Amygdala (tissue), 56 donors: Measurements from ENCODE around the gene SH3BP5.
A peak's percentile ranks its signal among the peaks of the same experiment; 100 is the strongest.

Source experiments
- DNase-seq, 56 donors: peaks; one replicate each; lab custom pipeline; 2025; lab: John Stamatoyannopoulos, UW

SH3BP5 gene

DNA sequence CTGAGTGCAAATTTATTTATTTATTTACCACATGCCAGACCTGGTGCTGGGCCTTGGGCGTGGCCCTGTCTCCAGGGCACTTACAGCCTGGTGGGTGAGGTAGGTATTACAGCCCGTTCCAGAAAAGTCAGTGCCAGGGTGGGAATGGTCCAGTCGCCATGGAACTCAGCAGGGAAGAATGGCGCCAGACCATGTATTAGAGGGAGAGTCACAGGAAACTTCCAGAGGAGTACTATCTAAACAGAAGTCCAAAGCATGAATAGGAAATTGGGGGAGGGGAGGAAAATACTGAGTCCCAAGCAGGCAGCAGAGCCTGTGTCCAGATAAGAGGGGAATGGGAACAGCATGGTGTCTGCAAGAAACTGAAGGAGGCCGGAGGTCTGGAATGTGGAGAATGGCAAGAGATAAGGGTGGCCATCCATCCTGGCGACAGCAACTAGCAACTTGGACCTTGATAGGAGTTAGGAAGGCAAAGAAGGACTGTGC is 27.0 kb downstream of the SH3BP5 start:
- no peak for DNase-seq

DNA sequence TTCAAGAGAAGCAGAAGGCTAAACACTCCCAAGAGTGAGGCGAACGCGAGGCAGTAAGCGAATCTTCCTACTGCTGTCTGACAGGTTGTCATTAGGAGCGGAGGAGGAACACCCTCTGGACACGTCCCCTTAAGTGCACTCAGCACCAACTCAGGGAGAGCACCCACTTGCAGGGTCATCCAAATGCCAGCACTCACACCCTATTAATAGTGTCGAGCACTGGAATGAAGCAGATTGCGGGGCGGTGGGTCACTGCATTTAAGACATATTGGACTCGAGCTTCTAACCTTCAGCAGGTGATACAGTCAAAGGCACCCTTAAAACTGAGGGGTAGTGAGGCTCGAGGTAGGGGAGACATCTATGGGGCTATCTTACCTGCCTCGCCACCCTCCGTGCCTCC is 28.7 kb downstream of the SH3BP5 start:
- no peak for DNase-seq

DNA sequence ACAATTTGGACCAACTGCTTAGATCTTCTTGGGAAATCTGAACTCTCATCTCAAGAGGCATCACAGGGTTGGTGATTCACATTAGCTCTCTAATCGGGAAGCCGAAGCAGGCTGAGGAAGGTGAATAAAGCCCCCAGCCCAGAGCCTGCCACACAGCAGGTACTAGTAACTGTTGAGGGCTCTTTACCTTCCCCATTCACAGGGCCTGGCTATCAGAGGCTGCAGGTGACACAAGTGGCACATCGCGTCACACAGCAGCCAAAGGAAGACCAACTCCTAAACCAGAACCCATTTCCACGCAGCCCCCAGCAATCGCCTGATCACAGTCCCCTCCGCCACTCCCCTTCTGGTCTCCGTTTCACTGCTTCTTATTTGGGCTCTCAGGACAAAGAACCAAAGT is 29.2 kb downstream of the SH3BP5 start:
- DNase-seq, result no peak

DNA sequence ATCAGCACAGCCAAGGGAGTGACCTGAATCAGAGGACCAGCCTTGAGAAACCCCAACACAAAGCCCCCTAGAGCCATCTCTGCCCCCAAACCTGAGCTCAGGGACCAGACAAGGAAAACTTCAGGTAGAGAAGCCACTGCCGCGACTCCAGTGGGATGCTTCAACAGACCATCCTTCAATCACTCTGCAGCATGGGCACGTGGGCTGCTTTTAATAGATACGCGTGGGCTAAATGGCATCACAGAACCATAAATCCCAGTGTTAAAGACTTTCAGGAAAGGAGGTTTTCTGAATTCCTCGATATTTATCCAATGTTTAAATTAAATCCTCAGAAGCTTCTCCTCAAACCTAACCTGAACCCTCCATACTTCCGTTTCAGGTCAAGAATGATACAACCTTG is 30.6 kb downstream of the SH3BP5 start:
- DNase-seq, result peak in 1 of 56 donors; percentile 17

DNA sequence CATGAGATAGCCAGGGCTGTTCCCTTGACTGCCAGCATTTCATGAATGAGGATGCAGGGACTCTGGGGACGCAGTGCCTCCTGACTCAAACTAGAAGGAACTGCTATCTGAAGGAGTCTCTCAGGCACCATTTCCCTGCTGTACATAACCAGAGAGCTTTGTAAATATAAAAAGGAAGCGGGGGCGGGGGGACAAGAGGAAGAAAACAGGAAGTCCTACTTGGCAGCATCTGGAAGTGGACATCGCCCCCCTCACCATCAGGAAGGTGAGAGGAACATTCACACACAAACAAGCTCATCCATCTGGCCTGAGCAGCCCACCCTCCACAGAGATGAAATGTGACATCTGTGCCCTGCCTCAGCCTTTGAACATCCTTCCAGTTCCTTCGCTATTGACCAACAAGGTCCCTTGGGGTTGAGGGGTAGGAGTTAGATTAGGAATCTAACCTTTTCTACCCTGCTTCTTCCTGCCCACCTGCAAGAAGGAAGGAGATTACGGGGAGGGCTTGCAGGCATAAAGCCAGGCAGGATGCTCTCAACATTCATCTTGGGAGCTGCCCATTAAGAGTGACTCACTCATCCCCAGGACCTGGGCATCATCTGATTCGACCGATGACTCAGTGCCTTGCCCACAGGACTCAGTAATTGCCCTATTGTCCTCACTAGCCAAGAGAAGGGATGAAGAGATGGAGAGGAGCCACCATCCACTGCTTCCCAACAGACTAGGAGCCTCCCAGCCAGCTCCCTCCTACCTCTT is 31.9 kb downstream of the SH3BP5 start:
- DNase-seq, result peak in 1 of 56 donors; percentile 42

DNA sequence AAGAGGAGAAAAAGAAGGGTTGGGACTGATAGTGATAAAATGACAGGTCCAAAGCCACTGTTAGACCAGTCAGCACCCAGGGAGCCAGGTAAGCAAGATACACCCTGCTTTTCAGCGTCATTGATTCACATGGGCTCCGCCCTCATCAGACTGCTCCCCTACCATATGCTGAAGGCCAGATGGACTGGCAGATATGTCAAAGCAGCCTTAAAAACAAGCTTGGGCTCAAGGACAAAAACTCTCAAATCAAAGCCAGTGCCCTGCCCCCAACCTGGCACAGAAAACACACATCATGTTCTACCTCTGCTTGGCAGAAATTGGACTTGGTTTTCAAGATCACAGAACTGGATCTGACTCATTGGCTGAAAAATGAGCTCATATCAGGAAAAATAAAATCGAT is 33.4 kb downstream of the SH3BP5 start:
- DNase-seq, result peak in 2 of 56 donors; percentile 18 to 26

DNA sequence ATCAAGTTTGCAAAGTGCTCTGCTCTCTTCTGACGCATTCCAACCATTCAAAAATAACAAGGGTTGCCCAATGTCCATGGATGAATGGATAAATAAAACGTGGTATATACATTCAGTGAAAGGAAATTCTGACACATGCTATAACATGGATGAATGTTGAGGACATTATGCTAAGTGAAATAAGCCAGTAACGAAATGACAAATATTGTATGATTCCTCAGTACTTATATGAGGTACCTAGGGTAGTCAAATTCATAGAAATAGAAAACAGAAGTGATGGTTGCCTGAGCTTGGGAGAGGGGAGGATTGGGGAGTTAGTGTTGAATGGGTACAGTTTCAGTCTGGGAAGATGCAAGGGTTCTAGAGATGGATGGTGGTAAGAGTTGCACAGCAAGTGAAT is 33.9 kb downstream of the SH3BP5 start:
- no peak for DNase-seq

DNA sequence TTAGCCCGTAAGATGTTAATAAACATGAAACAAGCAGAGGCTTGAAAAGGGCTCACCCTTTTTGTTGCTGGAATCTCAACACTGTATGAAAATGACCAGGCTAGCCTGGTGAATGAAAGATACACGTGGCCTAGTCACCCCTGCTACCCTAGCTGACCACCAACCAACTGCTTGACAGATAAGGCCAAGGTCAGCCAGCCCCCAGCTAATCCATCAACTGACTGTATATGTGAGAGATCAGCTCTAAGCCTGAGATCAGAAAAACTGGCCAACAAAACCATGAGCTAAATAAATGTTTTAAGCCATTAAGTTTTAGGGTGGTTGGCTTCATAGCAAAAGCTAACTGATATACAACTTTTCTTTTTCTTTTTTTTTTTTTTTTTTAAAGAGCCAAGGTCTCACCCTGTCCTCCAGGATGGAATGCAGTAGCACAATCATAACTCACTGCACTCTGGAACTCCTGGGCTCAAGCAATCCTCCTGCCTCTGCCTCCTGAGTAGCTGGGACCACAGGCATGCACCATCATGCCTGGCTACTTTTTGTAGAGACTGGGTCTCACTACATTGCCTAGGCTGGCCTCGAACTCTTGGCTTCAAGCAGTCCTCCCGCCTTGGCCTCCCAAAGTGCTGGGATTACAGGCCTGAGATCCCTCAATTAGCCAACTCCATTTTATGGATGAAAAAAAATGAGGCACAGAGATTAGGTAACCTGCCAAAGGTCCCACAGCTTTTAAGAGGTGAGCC is 34.6 kb downstream of the SH3BP5 start:
- no peak for DNase-seq

DNA sequence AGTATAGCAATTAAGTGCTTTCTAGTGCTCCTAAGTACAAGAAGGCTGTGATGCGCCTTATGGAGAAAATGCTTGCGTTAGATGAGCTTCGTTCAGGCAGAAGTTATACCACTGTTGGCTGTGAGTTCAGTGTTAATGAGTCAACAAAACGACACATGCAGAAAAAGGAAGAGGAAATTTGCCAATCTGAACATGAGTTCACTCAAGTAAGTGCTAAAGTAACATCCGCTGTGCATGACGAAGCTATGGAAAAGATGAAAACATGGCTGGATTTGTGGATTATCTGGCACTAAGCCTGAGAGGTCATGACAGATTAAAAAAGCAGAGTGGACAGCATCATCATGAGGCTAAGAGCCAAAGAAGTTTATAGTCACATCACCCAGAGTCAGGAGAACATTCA is 36.9 kb downstream of the SH3BP5 start:
- no peak for DNase-seq

DNA sequence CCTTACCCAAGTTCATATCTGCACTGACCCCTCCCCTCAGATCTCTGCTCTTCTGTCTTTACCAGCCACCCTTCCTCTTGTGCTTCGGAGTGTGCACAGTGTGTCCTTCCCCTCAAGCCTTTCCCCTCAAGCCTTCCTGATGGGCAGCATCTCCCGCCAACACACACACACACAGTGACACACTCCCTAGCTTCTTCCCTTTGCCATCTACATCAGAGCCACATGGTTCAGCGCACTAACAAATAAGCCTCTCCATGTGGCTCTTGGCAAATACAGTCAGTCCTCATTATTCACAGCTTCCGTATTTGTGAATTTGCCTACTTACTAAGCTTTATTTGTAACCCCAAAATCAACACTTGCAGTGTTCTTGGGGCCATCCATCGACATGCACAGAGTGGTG is 37.5 kb downstream of the SH3BP5 start:
- DNase-seq, result no peak

DNA sequence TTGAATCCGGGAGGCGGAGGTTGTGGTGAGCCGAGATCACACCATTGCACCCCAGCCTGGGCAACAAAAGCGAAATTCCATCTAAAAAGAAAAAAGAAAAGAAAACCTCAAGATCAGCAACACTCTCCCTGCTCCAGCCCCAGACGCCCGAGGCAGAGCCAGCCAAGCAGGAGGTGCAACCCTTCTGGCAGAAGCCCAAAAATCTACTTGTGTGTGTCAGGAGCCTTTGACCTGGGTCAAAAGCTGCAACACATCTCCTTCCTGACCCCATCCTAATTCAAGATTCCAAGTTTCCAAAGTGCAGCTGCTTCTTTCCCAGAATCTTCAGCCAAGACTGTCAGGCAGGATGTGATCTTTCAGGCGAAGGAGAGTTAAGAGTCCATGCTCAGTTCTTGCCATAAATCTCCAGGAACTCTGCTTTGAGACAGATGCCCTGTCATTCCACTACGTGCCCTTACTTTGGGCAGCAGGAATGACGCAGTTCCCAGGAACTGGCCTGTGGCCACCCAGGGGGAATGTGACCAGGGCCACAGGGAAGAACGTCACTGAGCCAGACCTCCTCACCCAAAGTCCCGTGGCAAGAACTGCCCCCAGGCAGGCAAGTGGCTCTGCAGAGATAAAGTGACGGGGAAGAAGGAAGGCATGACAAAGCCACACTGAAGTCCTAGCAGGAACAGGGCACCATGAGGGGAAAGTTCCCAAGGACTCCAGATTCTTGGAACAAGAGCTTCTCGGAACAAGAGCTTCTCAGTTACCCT is 39.4 kb downstream of the SH3BP5 start:
- DNase-seq, result peak in 2 of 56 donors; percentile 30 to 41

DNA sequence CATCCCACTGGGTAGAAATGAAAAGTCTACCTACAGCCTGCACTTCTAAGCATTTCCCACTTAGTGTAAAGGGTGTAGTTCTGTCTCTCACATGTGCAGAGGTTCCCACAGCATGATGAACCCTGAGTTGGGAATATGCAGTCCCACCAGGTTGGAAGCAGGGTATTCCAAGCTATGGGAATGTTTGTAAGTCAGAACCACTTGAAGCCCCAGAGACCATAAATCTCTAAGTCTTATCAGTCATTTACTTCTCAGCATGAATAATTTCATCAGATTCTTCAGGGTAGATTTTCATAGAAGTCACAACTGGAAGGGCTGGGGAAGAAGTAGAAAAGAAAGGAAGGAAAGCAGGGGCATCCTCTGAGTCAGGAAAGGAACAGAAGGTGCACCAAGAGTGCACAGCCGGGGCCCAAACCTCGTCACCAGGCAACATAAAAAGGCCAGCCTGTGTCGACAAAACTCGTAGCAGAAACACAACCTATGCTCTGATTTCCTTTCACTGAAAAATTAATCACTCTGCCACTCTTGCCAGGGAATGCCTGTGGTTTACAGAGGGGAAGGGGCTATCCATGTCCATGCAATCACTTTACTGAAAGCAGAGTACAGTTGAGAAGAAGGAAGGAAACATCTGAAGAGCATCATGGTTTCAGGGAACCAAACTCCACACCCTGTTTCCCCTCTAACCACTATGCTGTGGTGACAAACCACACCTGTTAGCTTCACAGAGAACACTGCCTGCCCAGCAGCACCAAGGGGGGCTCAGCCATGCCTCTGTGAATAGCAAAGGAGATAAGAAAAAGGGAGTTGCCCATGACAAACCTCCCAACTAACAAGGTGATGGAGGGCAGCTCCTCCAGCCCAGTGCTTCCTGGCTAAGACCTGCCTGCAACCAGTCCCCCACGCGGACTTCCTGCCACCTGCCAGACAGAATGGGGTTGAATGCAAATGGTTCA is 40.5 kb downstream of the SH3BP5 start:
- no peak for DNase-seq

DNA sequence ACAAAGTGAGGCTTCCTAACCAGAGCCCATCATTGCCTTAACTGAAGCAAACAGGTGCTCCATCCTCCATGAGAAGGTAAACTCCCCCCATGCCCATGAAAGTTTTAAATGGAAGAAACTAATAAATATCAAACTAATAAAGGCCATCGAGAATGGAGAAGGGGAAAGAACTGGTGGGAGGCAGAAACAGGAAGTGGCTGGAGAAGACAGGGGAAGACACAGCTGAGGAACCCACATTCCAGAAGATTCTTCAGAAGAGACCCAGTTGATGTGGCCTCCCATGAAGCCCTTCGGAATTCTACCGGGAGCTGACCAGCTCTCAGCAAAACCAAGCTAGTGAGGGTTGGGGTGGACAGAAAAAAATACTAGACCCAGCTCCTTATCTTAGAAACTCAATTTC is 41.6 kb downstream of the SH3BP5 start:
- DNase-seq, result no peak

DNA sequence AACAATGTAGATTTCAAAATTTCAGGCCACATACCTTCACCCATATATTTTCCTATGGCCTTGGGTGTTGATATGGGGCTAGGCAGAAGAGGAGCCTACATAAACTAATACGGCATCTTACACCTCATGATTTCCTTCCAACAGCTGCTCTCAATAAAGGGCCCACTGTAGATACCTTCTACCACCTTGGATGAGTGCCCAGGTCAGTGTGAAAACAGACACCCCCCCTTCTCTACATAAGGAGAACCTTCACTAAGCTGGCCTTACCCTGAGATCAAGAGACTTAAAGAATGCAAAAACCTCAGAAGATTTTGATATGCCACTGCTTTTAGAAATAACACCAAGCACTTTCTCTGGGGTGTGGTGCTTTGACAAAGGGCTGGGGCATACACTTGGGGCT is 42.7 kb downstream of the SH3BP5 start:
- DNase-seq, result no peak

DNA sequence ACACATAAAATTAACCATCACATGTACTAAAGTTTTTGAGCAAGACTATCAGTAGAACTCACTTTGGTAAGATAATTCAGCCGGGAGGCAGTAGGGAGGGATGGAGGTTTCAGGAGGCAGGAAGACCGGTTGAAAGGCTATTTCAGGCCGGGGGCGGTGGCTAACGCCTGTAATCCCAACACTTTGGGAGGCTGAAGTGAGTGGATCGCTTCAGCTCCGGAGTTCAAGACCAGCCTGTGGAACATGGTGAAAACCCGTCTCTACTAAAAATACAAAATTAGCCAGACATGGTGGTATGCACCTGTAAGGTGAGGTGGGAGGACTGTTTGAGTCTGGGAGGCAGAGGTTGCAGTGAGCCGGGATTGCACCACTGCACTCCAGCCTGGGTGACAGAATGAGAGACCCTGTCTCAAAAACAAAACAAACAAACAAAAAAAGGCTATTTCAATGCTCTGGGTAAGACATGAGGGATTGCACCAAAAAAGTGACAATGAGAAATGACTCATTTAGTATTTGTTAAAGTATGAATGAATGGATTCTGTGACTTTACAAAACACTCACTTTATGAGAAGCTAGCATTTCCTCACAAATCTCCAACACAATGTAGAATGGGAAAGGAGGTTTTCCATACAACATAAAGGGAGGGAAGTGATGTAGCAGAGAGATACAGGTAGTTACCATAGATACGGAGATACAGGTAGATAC is 43.9 kb downstream of the SH3BP5 start:
- no peak for DNase-seq

DNA sequence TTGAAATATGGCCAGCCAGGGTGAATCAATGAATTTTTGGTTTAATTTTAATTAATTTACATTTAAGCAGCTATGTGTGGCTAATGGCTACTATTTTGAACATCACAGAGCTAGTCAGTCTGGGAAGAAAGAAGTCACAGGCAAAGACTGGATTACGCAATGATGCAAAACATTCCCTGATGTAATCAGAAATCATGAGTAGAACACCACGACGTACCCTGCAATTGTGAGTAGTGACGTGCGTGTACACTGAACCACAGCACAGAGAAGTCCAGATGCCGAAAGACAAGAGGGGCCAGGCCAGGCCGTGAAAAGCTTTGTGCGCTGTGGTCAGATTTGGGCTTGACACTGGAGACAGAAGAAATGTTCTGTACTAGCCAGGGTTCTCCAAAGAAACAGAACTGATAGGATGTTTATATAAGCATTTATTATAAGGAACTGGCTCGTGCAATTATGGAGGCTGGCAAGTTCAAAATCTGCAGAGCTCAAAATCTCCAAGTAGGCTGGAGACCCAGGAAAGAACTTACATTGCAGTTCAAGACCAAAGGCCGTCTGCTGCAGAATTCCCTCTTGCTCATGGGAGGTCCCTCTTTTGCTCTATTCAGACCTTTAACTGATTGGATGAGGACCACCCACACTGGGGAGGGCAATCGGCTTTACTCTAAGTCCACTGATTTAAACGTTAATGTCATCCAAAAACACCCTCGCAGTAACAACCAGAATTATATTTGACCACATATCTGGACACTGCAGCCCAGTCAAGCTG is 44.6 kb downstream of the SH3BP5 start:
- peak in 2 of 56 donors; percentile 21 to 22 for DNase-seq

DNA sequence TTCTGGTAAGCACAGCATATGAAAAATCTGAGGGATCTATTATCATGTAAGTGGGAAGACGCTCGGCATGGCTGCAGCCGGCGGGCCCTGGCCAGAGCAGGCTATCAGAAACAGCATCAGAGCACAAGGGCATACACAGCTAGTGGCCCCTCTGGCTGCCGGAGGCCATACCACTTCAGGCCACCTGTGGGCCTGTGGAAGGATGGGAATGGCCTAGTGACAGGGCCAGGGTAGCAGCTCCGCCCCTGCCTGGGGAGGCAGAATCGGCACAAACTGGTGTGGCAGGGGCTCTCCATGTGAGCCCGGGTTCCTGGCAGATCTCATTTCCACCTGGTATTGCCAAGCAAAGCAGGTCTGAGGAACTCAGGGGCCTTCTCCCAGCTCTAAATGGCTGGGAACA is 46.4 kb downstream of the SH3BP5 start:
- DNase-seq, result no peak

DNA sequence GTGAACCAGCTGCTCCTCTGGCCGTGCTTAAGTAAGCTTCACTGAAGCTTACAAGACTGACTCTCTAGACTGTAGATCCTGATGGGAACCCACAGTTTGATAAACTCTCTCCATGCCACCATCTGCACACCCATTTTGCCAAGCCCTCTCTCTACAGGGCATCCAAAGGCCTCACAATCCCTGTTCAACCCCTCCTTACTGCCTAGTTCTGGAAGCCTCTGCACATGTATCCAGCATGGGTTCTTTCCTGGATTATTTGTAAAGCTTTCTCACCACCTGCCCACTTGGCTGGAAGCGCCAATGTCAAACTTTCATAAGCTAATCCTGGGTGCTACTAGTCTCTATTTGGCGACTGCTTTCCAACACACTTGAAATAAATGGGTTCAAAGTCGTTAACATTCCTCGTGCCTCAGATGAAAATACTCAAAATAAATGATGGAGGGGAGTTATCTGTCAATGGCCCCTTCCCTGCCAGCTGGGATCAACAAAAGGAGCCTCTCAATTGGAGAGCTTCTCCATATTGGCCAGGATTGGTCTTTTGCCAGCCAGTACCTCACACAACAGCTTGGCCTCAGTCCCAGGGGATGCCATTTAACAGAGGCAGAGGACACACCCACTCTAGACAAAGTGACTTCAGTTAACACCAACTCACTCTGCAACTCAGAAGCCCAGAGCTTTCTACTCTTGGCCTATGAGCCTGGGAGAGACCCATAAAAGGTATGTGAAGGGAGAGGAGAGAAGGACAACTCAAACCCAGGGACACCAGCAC is 48.1 kb downstream of the SH3BP5 start:
- DNase-seq, result peak in 2 of 56 donors; percentile 35 to 82
